ENCODE measurements around the gene PYGO2. TPM values are rescaled to one million over a fixed set of nuclear protein-coding genes. Genes with fewer than 3 reads are reported as not detected.
A peak's percentile ranks its signal among the peaks of the same experiment; 100 is the strongest.

PYGO2 gene
- total RNA-seq, 1 experiment from 2014 or later: 32.4 TPM

DNA sequence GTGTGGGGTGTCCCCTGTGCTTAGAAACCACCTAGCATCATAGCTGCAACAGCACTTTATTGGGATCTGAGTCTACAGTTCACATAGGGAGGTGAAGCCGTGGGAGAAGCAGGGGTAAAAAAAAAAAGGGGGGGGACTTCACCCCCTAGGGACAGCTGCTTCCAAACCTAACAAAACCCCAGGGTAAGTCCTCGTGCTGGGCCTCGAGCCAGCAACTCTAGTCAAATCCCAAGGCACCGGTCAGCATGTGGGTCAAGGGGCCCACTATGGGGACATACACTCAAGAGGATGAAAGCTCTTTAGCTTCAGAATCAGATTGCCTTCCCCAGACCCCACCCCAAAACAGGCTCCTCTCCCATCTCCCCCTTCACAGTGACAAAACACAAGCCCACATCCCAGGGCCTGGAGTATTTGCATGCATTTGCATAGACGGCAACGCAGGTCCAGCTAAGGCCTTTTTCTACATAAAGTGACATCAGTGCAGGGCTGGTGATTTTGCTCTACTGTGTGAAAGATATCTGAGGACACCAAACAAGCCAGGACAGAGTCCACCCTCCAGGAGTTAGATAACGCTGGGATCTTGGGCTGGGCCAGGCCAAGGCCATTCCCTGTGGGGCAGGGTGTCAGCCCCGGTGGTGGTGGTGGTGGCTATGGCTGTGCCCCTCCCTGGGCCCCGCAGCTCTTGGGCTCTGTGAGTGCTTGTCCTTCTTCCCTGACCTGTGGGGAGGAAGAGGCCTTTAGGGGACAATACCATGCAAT, 17.0 kb downstream of the PYGO2 start:
- no peak for DNase-seq (ENCODE audit: low read depth)

DNA sequence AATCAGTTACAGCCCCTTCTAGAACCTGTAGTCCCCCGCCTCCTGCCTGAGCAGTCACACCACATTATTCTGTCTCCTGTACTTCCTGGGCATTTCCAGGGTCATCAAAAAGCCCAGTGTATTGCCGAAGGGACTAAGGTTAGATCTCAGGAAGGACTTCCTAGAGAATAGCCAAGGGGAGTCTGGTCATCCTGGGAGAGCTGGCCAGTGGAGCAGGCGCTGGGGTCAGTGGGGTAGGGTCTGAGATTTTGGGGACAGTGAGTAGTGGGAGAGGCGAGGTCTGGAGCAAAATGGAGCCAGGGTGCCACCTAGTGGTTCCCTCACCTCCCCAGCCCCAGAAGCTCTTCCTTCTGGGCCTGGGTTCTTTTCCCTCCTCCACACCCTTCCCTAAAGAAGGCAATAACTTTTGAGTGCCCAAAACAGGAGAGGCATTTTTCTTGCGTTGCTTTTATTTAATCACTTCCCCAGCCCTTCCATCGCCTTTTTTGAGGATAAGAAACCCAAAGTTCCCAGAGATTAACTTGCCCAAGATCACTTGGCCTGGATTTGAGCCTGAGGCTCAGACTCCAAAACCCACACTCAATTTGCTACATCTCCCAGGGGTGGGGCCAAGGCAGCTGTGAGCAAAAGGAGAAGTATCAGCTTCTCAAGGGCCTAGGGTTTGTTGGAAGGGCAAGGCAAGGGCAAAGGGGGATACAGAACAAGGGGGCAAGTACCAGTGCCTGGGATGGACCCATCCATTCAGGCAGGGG, 17.8 kb downstream of the PYGO2 start:
- peak; percentile 42 for DNase-seq (ENCODE audit: low read depth)

DNA sequence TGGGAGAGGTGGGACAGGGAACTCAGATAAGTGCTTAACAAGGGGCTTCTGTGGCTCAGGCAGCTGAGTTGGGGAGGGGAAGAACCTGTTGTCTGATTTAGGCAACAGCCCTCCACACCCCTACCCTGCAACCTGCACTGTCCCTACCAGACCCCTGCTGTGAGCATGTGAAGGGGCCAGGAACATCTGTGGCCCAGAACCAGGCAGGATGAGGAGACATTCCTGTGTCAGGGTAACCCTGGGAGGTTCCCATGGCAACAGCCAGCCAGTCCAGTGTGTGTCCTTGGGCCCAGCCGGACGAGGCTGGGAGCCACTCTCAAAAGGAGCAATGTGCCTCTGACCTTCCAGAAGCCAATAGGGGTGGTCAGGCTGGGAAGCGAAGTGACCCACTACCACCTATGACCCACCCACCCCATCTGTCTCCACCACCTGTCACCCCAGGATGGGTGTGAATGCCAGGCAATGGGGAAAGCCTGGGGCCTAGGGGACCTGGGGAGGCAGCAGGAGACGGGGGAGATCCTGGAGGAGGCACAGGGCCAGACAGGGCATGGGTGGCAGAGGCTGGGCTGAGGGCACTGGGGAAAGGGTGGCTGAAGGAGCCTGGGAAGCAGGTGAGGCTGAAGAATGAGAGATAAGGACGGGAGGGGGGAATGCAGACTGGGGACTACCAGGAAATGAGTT, 20.1 kb downstream of the PYGO2 start:
- no peak for DNase-seq (ENCODE audit: low read depth)

DNA sequence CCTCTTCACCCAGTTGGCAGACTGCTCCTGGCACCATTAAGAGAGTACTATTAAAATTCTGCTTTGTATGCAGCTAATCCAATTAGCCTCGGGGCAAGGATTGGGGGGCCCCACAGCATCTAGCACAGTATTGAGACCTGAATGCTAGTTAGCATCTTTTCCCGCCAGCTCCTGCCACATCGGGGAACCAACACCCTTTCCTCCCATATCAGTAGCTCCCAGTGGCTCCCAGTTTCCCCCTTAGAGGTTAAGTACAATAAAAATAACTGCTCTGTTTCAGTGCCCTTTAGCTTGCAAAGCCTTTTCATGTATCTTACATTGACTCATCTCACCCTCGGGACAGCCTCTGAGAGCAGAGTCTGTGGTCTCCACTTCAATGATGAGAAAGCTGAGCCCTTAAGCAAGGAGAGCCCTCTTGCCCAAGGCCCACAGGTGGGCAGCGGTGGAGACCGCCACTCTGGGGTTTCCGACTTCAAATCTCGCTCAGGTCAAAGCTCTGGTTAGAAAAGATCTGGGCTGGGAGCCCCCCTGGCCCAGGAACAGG, 20.9 kb downstream of the PYGO2 start:
- DNase-seq (ENCODE audit: low read depth): no peak

DNA sequence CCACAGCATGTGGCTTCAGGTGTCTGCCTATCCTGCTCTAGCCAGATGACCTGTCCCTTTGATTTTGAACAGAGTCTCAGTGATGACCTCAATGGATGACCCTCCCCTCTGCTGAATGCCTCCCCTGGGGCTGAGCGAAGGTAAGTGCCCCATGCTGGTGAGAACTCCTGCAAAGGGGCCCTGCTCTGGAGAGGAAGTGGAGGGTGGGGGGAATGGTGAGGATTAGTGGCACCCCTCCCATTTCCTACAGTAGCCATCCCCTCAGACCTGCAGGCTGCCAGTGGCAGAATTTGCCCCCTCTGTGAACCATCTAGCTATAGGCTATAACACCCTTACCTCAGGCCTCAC, 21.4 kb downstream of the PYGO2 start:
- no peak for DNase-seq (ENCODE audit: low read depth)

DNA sequence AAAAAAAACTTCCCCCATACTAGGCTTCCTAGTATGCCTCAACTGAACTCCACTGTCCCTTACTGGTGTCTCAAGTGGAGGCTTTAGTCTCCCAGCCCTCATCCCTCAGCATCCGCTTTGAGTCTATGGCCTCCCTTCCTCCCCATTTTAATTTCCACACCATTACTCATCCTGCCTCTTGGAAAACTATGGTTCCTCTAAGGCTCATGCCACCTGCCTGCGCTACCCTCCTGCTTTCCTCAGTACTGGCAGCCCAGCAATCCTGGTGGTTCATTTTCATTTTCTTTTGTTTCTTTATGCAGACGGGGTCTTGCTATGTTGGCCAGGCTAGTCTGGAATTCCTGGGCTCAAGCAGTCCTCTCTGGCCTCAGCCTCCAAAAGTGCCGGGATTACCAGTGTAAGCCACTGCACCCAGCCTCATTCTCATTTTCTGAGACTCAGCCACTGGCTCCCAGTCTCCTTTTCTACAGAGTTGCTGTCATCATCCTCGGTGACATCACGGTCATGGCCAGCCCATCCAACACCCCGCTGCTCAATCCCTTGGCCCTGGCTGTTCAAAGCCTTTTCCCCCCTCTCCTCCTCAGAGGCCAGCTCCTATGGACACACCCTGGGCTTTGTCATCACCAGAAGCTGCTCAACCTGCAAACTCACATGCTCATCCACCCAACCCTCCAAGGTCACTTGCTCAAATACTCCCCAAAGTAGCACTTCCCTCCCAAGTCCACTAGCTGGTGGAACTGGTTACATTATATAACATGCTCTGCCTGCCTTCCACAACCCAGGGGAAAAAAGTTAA, 22.8 kb downstream of the PYGO2 start:
- no peak for DNase-seq (ENCODE audit: low read depth)

DNA sequence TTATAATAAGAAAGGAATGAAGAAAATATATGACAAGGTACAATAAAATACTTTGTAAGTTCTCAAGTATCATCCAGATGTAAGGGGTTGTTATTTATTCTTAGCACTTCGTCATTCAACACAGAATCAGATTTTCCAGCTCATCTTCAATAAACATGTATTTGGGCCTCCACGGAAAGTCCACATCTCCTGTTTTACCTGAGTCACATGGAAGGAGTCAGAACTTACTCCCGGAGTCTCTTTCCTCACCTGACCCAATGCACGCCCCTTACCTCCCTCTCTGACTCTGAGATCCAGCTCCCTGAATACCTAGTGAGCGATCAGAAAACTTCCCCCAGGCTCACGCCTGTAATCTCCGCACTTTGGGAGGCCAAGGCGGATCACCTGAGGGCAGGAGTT, 23.6 kb downstream of the PYGO2 start:
- DNase-seq (ENCODE audit: low read depth): no peak

DNA sequence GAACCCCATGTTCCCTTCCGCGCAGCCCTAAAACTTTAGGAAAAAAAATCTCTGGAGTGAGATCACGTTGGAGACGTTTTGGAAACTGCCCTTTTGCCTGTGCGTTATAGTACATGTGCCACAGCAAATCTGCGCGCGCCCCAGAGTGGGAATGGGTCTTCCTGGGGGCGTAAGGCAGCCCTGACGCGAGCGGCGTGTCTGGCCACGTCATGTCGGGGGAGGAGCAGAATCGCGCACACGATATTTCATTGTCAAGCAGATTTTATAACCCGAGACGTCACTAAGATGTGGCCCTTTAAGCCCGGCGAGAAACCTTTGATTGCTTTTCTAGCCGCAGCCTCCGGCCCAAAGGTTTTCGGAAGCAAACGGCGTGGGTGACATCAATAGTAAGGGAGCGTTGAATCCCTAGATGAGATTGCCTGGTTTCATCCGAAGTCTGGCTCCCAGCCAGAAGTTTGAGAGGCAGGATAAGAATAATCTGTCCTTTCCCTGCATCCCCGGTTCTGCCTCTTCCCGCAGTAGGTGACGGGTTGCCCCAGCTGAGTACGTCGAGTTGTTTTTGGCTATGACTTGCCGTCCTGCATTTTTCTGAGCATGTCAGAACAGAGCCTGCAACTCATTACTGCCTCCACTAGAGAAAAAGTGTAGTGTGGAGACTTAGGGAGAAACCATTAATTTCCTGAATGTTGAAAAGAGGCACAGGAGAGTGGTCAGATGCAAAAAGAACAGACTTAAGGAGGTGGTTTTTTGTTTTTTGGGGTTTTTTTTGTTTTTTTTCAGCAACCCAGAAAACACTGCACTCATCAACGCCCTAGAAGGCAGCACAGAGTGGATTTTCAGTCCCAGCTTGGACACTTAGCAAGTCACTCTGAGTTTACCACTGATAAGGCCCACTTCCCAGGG, 24.2 kb downstream of the PYGO2 start:
- peak; percentile 88 for DNase-seq (ENCODE audit: low read depth)

DNA sequence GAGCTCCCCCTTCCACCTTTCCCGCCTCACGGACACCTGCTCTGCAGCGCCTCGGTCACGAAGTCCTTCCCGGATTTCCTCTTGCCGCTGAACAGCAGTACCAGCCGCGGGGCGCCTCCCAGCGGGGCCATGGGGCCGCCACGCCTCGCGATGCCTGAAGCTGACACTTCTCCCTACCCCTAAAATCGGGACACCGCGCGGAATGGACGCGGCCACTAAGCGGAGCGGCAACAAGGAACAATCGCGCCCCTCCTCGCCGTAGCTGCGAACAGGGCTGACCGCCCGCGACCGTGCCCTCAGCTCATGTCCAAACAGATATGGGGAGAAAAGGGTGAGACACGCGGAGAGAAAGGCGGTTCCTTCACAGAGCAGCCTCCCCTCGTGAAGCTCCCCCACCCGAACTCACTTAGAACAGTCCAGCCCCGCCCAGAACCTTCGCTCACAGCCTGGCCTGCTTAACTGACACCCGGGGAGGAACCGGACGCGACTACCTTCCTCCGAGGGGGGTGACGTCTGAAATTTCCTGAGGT, 25.0 kb downstream of the PYGO2 start, which contains the start of gene PMVK:
Gene PMVK (minus strand): TSS at position 165 of the 530 bp plus-strand sequence. CDS start 34 bp downstream, at position 131.
- peak; percentile 87 for DNase-seq (ENCODE audit: low read depth)

DNA sequence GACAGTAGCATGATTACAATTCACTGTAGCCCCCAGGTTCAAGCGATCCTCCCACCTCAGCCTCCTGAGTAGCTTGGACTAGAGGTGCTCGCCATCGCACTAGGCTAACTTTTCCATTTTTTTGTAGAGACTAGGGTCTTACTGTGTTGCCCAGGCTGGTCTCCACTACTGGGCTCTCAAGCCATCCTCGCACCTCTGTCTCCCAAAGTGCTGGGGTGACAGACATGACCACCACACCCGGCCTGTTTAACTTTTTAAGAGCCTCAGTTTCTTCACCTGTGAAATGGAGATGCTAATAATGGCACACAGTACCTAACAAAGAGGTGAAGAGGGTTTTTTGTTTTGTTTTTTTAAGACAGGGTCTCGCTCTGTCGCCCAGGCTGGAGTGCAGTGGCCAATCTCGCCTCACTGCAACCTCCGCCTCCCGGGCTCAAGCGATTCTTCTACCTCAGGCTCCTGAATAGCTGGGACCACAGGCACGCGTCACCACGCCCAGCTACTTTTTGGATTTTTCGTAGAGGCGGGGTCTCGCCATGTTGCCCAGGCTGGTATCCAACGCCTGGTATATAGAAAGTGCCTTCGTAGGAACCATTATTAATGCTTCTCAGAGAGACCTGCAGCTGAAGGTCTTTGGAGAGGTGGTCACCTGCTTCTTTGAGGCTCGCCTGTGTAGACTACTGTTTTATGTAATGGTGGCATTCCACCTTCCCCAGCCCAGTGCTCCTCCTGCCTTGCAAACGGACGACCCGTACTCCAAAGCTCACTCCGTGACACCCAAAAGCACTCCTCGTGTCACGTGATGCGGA, 25.6 kb downstream of the PYGO2 start:
- no peak for DNase-seq (ENCODE audit: low read depth)

DNA sequence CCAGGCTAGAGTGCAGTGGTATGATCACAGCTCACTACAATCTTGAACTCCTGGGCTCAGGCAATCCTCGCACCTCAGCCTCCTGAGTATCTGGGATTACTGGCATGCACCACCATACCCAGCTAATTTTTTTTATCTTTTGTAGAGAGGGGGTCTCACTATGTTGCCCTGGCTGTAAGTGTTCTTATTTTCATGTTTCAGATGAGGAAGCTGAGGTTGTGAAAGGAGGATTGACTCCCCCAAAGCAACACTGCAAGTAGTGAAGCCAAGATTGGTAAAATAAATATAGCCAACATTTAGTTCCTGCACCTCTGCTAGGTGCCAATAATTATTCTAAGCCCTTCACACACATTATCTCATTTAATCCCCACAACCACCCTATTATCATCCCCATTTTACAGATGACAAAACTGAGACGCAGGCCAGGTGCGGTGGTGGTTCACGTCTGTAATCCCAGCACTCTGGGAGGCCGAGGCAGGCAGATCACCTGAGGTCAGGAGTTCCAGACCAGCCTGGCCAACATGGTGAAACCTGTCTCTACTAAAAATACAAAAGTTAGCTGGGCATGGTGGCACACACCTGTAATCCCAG, 27.1 kb downstream of the PYGO2 start:
- DNase-seq (ENCODE audit: low read depth): no peak

DNA sequence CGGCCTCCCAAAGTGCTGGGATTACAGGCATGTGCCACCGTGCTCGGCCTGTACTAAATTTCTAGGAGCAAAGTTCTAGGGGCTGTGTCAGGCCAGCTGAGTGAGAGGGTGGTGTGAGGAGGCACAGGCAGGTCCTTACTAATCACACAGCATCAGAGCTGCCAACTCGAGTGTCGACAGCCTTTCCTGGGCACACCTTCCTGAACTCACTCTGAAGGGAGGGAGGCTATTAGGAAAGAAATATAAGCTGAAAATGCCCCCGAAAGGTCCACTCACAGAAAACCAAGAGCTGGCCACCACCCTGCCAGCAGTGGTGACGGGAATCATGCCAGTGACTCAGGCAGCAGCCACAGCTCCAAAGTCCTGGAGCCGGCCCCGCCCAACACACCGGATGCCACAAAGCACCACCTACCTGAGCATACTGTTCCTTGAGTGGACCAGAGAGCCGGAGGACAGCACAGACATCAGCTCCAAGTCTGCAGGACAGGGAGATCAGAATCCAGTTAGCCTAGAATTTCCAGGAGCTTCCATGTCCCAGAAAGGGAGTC, 29.6 kb downstream of the PYGO2 start:
- peak; percentile 79 for DNase-seq (ENCODE audit: low read depth)

DNA sequence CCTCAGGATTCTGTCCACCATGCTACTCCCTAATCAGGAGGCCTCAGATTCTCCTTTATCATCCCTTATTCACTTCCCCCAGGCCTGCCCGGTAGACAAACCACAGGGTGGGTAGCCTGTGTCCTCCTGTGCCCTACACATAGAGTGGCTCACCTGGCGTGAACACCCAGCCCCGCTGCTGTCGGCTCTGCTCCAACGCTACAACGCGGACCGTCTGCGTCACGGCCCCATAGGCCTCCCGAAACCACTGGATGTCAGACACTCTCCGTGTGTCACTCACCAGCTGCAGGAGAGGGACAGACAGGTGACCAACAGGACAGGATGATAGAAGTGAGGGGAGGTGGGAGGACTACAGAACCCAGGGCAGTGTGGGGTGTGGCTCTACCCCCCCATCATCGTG, 35.4 kb downstream of the PYGO2 start:
- DNase-seq (ENCODE audit: low read depth): no peak

DNA sequence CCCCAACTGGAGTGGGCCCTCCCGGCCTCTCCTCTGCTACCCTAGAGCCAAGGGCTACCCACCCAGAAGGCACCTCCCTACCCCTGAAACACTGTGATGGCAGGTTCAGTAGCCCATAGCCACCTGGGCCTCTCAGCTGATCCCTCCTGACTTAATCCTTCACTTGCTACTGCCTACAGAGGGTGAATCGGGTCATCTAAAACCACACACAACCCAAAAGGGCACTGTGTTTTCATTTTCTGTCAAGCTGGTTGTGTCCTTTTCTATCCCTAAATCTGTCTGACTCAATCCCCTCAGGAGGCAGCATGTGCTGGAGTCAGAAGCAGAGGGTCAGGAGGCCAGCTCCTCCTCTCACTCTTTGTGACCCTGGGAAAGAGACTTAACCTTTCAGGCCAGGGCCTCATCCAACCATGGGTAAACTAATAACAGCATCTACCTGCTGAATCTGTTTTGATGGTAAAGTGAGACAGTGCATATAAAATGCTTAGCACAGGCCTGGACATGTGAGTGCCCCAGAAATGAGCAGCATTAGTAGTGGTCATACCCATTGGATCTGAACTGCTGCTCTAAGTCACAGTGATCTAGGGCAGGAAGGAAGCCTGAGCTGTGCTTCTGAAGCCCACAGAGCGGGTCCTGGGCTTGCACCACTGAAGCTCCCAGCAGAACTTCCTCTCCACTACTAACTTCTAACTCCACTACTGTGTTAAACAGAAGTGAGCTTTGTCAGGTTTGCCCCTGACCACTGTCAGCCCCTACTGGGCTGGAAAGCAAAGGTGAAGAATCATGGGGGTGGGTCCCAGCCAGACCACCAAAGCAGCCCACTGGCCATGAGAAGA, 36.0 kb downstream of the PYGO2 start:
- DNase-seq (ENCODE audit: low read depth): no peak

DNA sequence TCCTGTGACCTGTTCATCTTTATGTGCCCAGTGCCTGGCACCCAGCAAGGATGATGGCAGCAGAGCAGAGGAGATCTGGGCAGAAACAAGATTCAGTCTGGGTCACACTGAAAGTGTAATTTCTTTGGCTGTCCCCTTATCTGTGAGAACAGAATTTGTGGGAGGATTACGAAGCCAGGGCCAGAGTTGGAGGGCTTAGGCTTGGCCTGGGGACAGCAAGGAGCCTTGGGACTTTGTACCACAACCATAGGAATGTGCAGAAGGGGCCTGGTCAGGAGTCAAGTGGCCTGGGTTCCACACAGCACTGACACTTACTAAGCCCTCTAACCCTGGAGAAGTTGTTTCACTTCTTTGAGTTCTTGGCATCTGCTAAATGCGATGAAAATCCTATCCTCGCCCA, 37.9 kb downstream of the PYGO2 start:
- DNase-seq (ENCODE audit: low read depth): no peak

DNA sequence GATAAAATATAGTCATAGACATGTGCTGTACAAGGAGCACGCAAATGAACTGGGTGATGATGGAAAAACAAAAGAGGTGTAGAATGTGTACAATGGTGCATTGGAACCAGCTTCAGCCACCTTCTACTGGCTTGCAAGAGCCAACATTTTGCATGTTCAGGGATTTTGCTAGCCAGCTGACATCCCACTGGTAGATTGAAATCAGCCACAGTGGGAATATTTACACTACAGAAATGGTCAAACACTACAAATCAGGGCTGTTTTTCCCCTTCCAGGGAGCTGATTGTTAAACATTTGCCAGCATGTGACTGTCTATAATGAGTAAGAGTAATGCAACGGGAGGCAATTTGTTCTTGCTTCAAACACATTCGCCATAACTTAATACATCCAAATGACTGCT, 48.3 kb downstream of the PYGO2 start:
- no peak for DNase-seq (ENCODE audit: low read depth)

DNA sequence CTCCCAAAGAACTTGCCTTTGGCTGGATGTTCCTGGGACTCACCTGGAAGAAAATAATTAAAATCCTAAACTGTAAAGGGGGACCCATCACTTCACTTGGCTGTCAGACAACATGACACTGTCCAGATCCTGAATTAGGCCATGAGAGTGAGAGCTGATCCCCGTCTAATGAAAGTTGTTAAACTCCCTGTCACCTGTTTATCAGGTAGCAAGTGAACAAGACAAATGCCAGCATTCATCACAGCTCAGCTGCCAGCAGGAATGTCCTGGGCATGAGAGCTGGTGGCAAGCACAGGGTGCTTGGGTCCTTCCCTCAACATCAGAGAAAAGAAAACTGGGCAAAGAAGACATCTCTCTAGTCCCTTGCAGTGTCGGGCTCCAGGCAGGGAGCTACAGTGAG, 48.8 kb downstream of the PYGO2 start:
- no peak for DNase-seq (ENCODE audit: low read depth)
